T-helper 22 cell (primary cell): ENCODE results near the gene CPHXL2.

Experiments
- DNase-seq: peaks from one replicate; pipeline ENCODE4 v3.0.0-alpha.2; 2020; ENCODE audit warnings: low read depth

The CPHXL2 gene

GRCh38 chr16:75676909-75677308 lies at the start of gene CPHXL2:
CPHXL2 (minus strand) TSS chr16:75677009; CDS start chr16:75676999, 10 bp downstream.
- DNase-seq = no peak

GRCh38 chr16:75726390-75726789 lies 49.6 kb upstream of the CPHXL2 start, which contains the start of gene CPHXL:
CPHXL (minus strand) TSS chr16:75726490; CDS start chr16:75726442, 48 bp downstream.
- DNase-seq = no peak

GRCh38 chr16:75718452-75718851 lies 41.6 kb upstream of the CPHXL2 start:
- no peak for DNase-seq

- DNase-seq = no peak
These were observed 37.9 kb upstream of the CPHXL2 start for GRCh38 chr16:75714661-75715060.

GRCh38 chr16:75710344-75710743 lies 33.5 kb upstream of the CPHXL2 start:
- no peak for DNase-seq

GRCh38 chr16:75703306-75703705 lies 26.5 kb upstream of the CPHXL2 start:
- DNase-seq = no peak

- DNase-seq = no peak
These were observed 25.4 kb upstream of the CPHXL2 start for GRCh38 chr16:75702242-75702641.

GRCh38 chr16:75701361-75701760 lies 24.6 kb upstream of the CPHXL2 start, which contains the start of gene DUXB:
DUXB (minus strand) TSS chr16:75701461; CDS start chr16:75701418, 43 bp downstream.
- DNase-seq = no peak

GRCh38 chr16:75697571-75697970 lies 20.8 kb upstream of the CPHXL2 start:
- no peak for DNase-seq

- no peak for DNase-seq
These were observed 18.9 kb upstream of the CPHXL2 start for GRCh38 chr16:75695708-75696107.

- DNase-seq = no peak
These were observed 10.6 kb upstream of the CPHXL2 start for GRCh38 chr16:75687361-75687760.

GRCh38 chr16:75682308-75682707 lies 5.5 kb upstream of the CPHXL2 start:
- DNase-seq = no peak

- DNase-seq = no peak
These were observed 2.6 kb upstream of the CPHXL2 start for GRCh38 chr16:75679366-75679765.

- no peak for DNase-seq
These were observed 9.3 kb downstream of the CPHXL2 start for GRCh38 chr16:75667503-75667902.

GRCh38 chr16:75660726-75661302 lies 16.0 kb downstream of the CPHXL2 start:
- DNase-seq = no peak

GRCh38 chr16:75660321-75660720 lies 16.5 kb downstream of the CPHXL2 start:
- no peak for DNase-seq

- DNase-seq = no peak
These were observed 18.6 kb downstream of the CPHXL2 start for GRCh38 chr16:75658175-75658574.

- no peak for DNase-seq
These were observed 22.9 kb downstream of the CPHXL2 start for GRCh38 chr16:75653922-75654321.

- DNase-seq = peak; percentile 75
These were observed 28.3 kb downstream of the CPHXL2 start for GRCh38 chr16:75648265-75649076.

- DNase-seq = peak; percentile 91
These were observed 29.1 kb downstream of the CPHXL2 start, which contains the start of the genes KARS1 and TERF2IP for GRCh38 chr16:75647492-75648264. KARS1 (minus strand) TSS chr16:75647665; CDS start chr16:75647639, 26 bp downstream. TERF2IP (plus strand) TSS chr16:75647773; CDS start chr16:75647883, 110 bp downstream.

GRCh38 chr16:75647112-75647491 lies 29.7 kb downstream of the CPHXL2 start:
- DNase-seq = no peak

GRCh38 chr16:75644240-75645012 lies 32.4 kb downstream of the CPHXL2 start:
- no peak for DNase-seq
